Activated T-helper 9 cell treated with anti-CD3 and anti-CD28 coated beads, Interleukin-2, amount 50 U/mL, for 16 hours (primary cell): ENCODE results near the gene FDPS.
"Not testable (repeated sequence)": the region's sequence is repeated elsewhere in the genome, so short reads cannot be mapped to it uniquely, and the experiment has no call there.

Experiments
- DNase-seq: peaks from one replicate; pipeline ENCODE4 v3.0.0-alpha.2; 2020; ENCODE audit warnings: low read depth

FDPS gene

GRCh38 chr1:155320252-155320651, 11.6 kb downstream of the FDPS start:
- no peak for DNase-seq

GRCh38 chr1:155320661-155321617, 12.3 kb downstream of the FDPS start, which contains the start of gene RUSC1:
Gene RUSC1 (plus strand): TSS chr1:155320894. CDS start chr1:155321774, 880 bp downstream.
- peak; percentile 56 for DNase-seq

- DNase-seq, result no peak
Observed at GRCh38 chr1:155321639-155322503, 13.2 kb downstream of the FDPS start.

GRCh38 chr1:155322571-155322952, 13.9 kb downstream of the FDPS start:
- no peak for DNase-seq

- DNase-seq, result peak; percentile 82
Observed at GRCh38 chr1:155322953-155323728, 14.5 kb downstream of the FDPS start.

- DNase-seq, result peak; percentile 72
Observed at GRCh38 chr1:155323729-155324036, 15.0 kb downstream of the FDPS start.

GRCh38 chr1:155324037-155324716, 15.5 kb downstream of the FDPS start:
- peak; percentile 83 for DNase-seq

- no peak for DNase-seq
Observed at GRCh38 chr1:155324717-155325602, 16.3 kb downstream of the FDPS start.

GRCh38 chr1:155325603-155325893, 16.9 kb downstream of the FDPS start:
- DNase-seq, result no peak

GRCh38 chr1:155326020-155326526, 17.4 kb downstream of the FDPS start:
- DNase-seq, result no peak

- no peak for DNase-seq
Observed at GRCh38 chr1:155326631-155327037, 18.0 kb downstream of the FDPS start.

- no peak for DNase-seq
Observed at GRCh38 chr1:155327981-155328380, 19.3 kb downstream of the FDPS start.

- DNase-seq, result not testable (repeated sequence)
Observed at GRCh38 chr1:155328856-155329255, 20.2 kb downstream of the FDPS start.

- no peak for DNase-seq
Observed at GRCh38 chr1:155329980-155330598, 21.4 kb downstream of the FDPS start.

- no peak for DNase-seq
Observed at GRCh38 chr1:155334962-155335361, 26.3 kb downstream of the FDPS start.

GRCh38 chr1:155339515-155340097, 30.9 kb downstream of the FDPS start:
- no peak for DNase-seq

- no peak for DNase-seq
Observed at GRCh38 chr1:155342842-155343241, 34.2 kb downstream of the FDPS start.

GRCh38 chr1:155352631-155353030, 44.0 kb downstream of the FDPS start:
- DNase-seq, result no peak

- DNase-seq, result no peak
Observed at GRCh38 chr1:155360051-155360450, 51.4 kb downstream of the FDPS start.
